Activated gamma-delta T cell treated with Interleukin-2 at 50 U/mL for 16 hours (primary cell): ENCODE data around the gene PTPRM.

Experiments
- DNase-seq: peaks from one replicate; pipeline ENCODE4 v3.0.0-alpha.2; 2020

The PTPRM gene

GRCh38 chr18:7630731-7631442 lies 63.8 kb downstream of the PTPRM start:
- DNase-seq, result no peak

- no peak for DNase-seq
These were observed 65.3 kb downstream of the PTPRM start for GRCh38 chr18:7632152-7633098.

- DNase-seq, result no peak
These were observed 66.1 kb downstream of the PTPRM start for GRCh38 chr18:7633171-7633570.

- DNase-seq, result no peak
These were observed 68.8 kb downstream of the PTPRM start for GRCh38 chr18:7635948-7636347.

GRCh38 chr18:7637269-7637668 lies 70.2 kb downstream of the PTPRM start:
- no peak for DNase-seq

- no peak for DNase-seq
These were observed 71.2 kb downstream of the PTPRM start for GRCh38 chr18:7638321-7638720.

GRCh38 chr18:7641813-7642212 lies 74.7 kb downstream of the PTPRM start:
- DNase-seq, result no peak

- DNase-seq, result no peak
These were observed 75.3 kb downstream of the PTPRM start for GRCh38 chr18:7642331-7642890.

GRCh38 chr18:7645756-7646155 lies 78.6 kb downstream of the PTPRM start:
- DNase-seq, result no peak

GRCh38 chr18:7646174-7646886 lies 79.2 kb downstream of the PTPRM start:
- DNase-seq, result no peak

GRCh38 chr18:7647500-7647899 lies 80.4 kb downstream of the PTPRM start:
- DNase-seq, result no peak

- no peak for DNase-seq
These were observed 89.9 kb downstream of the PTPRM start for GRCh38 chr18:7657050-7657449.

GRCh38 chr18:7657937-7658336 lies 90.8 kb downstream of the PTPRM start:
- no peak for DNase-seq

- no peak for DNase-seq
These were observed 91.6 kb downstream of the PTPRM start for GRCh38 chr18:7658701-7659100.

- no peak for DNase-seq
These were observed 94.1 kb downstream of the PTPRM start for GRCh38 chr18:7661207-7661606.

- DNase-seq, result no peak
These were observed 95.8 kb downstream of the PTPRM start for GRCh38 chr18:7662866-7663265.

- DNase-seq, result no peak
These were observed 96.5 kb downstream of the PTPRM start for GRCh38 chr18:7663366-7664312.

GRCh38 chr18:7666195-7666776 lies 99.2 kb downstream of the PTPRM start:
- DNase-seq, result no peak

GRCh38 chr18:7668392-7668791 lies 101.3 kb downstream of the PTPRM start:
- DNase-seq, result no peak

- no peak for DNase-seq
These were observed 102.2 kb downstream of the PTPRM start for GRCh38 chr18:7669361-7669760.

GRCh38 chr18:7671105-7671504 lies 104.0 kb downstream of the PTPRM start:
- DNase-seq, result no peak
